DND-41 (cell line): Measurements from ENCODE around the gene PPP1R15B.

Experiments used
- EZH2 ChIP-seq: IDR thresholded peaks from 3 replicates; pipeline ENCODE4 v1.6.1; 2012; ENCODE audit warnings: borderline replicate concordance, low read depth, mild to moderate bottlenecking, moderate library complexity, low read length, inconsistent platforms; ENCODE audit not compliant: severe bottlenecking
- TF ChIP-seq, protein P1 (sequence below): IDR thresholded peaks from 2 replicates; pipeline ENCODE4 v1.5.1; 2012; ENCODE audit warnings: borderline replicate concordance, low read length, moderate library complexity, mild to moderate bottlenecking; ENCODE audit not compliant: poor library complexity, severe bottlenecking; ENCODE audit errors: extremely low read depth

DNA sequence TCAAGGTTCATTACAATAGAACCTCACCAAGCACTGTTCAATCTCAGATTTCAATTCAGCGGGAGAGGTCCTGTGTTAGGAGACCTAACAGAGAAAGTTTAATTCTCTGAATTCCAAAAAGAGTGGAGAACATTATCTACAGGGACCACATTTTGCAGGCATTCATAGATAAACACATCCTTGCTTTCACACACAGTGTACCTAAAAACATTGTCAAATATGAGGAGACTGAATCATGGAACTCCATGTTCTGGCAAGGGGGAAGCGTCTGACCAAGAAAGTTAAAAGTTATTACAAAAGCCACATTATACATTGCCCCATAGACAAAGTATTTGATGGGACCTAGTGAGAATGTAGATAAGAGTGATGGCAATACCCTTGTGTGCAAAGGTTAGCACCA, 21.1 kb upstream of the PPP1R15B start:
- TF ChIP-seq, protein P1, sequence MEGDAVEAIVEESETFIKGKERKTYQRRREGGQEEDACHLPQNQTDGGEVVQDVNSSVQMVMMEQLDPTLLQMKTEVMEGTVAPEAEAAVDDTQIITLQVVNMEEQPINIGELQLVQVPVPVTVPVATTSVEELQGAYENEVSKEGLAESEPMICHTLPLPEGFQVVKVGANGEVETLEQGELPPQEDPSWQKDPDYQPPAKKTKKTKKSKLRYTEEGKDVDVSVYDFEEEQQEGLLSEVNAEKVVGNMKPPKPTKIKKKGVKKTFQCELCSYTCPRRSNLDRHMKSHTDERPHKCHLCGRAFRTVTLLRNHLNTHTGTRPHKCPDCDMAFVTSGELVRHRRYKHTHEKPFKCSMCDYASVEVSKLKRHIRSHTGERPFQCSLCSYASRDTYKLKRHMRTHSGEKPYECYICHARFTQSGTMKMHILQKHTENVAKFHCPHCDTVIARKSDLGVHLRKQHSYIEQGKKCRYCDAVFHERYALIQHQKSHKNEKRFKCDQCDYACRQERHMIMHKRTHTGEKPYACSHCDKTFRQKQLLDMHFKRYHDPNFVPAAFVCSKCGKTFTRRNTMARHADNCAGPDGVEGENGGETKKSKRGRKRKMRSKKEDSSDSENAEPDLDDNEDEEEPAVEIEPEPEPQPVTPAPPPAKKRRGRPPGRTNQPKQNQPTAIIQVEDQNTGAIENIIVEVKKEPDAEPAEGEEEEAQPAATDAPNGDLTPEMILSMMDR = no peak
- no peak for TF ChIP-seq EZH2
